ENCODE measurements around the gene FRAT2. TPM values are rescaled to one million over a fixed set of nuclear protein-coding genes. Genes with fewer than 3 reads are reported as not detected.

FRAT2 gene
- total RNA-seq, 1 donor from 2014 or later: 7.4 TPM

- Histone ChIP-seq H3K9me3 (ENCODE audit: insufficient read depth, low read depth, low read length) (no peaks in the 10 kb centered on the region), H3K27ac (ENCODE audit: low read depth, low read length) (no peak overlapping the region), H3K79me2 (ENCODE audit: insufficient read depth, low read length) (no peaks in the 10 kb centered on the region), H2AFZ (ENCODE audit: low read depth, low read length) (no peak overlapping the region), H4K20me1 (ENCODE audit: insufficient read depth, low read length) (no peaks in the 10 kb centered on the region), H3K4me3 (ENCODE audit: insufficient read depth, low read depth, low read length) (no peak overlapping the region), H3K4me1 (ENCODE audit: insufficient read depth, low read length) (no peaks in the 10 kb centered on the region), H3K36me3 (ENCODE audit: insufficient read depth, low read length) (peaks cover 35% of the 10 kb centered on the region), H3K9ac (ENCODE audit: low read length) (no peak overlapping the region), H3K27me3 (ENCODE audit: insufficient read depth, low read length) (no peaks in the 10 kb centered on the region), H3K4me2 (ENCODE audit: low read length) (no peak overlapping the region)
- H3K9me3 Mint-ChIP-seq (ENCODE audit: unreplicated experiment): no peaks in the 10 kb centered on the region
- no peaks in the 10 kb centered on the region for H3K27me3 Mint-ChIP-seq (ENCODE audit: low read depth, unreplicated experiment)
- no peak overlapping the region for H3K27ac Mint-ChIP-seq (ENCODE audit: unreplicated experiment)
- FAIRE-seq (no peak), DNase-seq (ENCODE audit: low read depth) (no peak)
- no peak overlapping the region for H3K4me3 Mint-ChIP-seq (ENCODE audit: unreplicated experiment)
- TF ChIP-seq EZH2 (IDR thresholded peaks at IDR 0.05; ENCODE audit: insufficient read depth, low read length): no peak
- TF ChIP-seq CTCF (IDR thresholded peaks at IDR 0.05; ENCODE audit: insufficient read depth, low read depth, low read length): no peak
- H3K4me1 Mint-ChIP-seq (ENCODE audit: low read depth, unreplicated experiment): no peaks in the 10 kb centered on the region
- peaks cover 33% of the 10 kb centered on the region for H3K36me3 Mint-ChIP-seq (ENCODE audit: low read depth, unreplicated experiment)
These were observed 37.2 kb upstream of the FRAT2 start for GRCh38 chr10:97371696-97372095.

- Histone ChIP-seq H3K36me3 (ENCODE audit: insufficient read depth, low read length) (peaks cover 18% of the 10 kb centered on the region), H4K20me1 (ENCODE audit: insufficient read depth, low read length) (no peaks in the 10 kb centered on the region), H3K4me3 (ENCODE audit: insufficient read depth, low read depth, low read length) (no peak overlapping the region), H3K9ac (ENCODE audit: low read length) (no peak overlapping the region), H3K4me2 (ENCODE audit: low read length) (no peak overlapping the region), H3K79me2 (ENCODE audit: insufficient read depth, low read length) (no peaks in the 10 kb centered on the region), H3K27me3 (ENCODE audit: insufficient read depth, low read length) (no peaks in the 10 kb centered on the region), H3K4me1 (ENCODE audit: insufficient read depth, low read length) (no peaks in the 10 kb centered on the region), H3K27ac (ENCODE audit: low read depth, low read length) (no peak overlapping the region), H3K9me3 (ENCODE audit: insufficient read depth, low read depth, low read length) (no peaks in the 10 kb centered on the region), H2AFZ (ENCODE audit: low read depth, low read length) (no peak overlapping the region)
- Mint-ChIP-seq H3K9me3 (ENCODE audit: unreplicated experiment) (no peaks in the 10 kb centered on the region), H3K36me3 (ENCODE audit: low read depth, unreplicated experiment) (peaks cover 26% of the 10 kb centered on the region), H3K27me3 (ENCODE audit: low read depth, unreplicated experiment) (no peaks in the 10 kb centered on the region), H3K4me1 (ENCODE audit: low read depth, unreplicated experiment) (no peaks in the 10 kb centered on the region), H3K27ac (ENCODE audit: unreplicated experiment) (no peak overlapping the region), H3K4me3 (ENCODE audit: unreplicated experiment) (no peak overlapping the region)
- TF ChIP-seq EZH2 (IDR thresholded peaks at IDR 0.05; ENCODE audit: insufficient read depth, low read length) (no peak), CTCF (IDR thresholded peaks at IDR 0.05; ENCODE audit: insufficient read depth, low read depth, low read length) (no peak)
- no peak for DNase-seq (ENCODE audit: low read depth)
- FAIRE-seq: no peak
These were observed 32.7 kb upstream of the FRAT2 start for GRCh38 chr10:97367126-97367649.

GRCh38 chr10:97366572-97366971, 32.0 kb upstream of the FRAT2 start:
- Mint-ChIP-seq H3K9me3 (ENCODE audit: unreplicated experiment) (no peaks in the 10 kb centered on the region), H3K4me1 (ENCODE audit: low read depth, unreplicated experiment) (no peaks in the 10 kb centered on the region), H3K4me3 (ENCODE audit: unreplicated experiment) (no peak overlapping the region), H3K27me3 (ENCODE audit: low read depth, unreplicated experiment) (no peaks in the 10 kb centered on the region), H3K27ac (ENCODE audit: unreplicated experiment) (no peak overlapping the region), H3K36me3 (ENCODE audit: low read depth, unreplicated experiment) (peaks cover 20% of the 10 kb centered on the region)
- Histone ChIP-seq H3K9ac (ENCODE audit: low read length) (no peak overlapping the region), H3K27ac (ENCODE audit: low read depth, low read length) (no peak overlapping the region), H3K27me3 (ENCODE audit: insufficient read depth, low read length) (no peaks in the 10 kb centered on the region), H3K4me3 (ENCODE audit: insufficient read depth, low read depth, low read length) (no peak overlapping the region), H3K4me1 (ENCODE audit: insufficient read depth, low read length) (no peaks in the 10 kb centered on the region), H3K9me3 (ENCODE audit: insufficient read depth, low read depth, low read length) (no peaks in the 10 kb centered on the region), H3K4me2 (ENCODE audit: low read length) (no peak overlapping the region), H4K20me1 (ENCODE audit: insufficient read depth, low read length) (no peaks in the 10 kb centered on the region), H3K79me2 (ENCODE audit: insufficient read depth, low read length) (no peaks in the 10 kb centered on the region), H3K36me3 (ENCODE audit: insufficient read depth, low read length) (peaks cover 15% of the 10 kb centered on the region), H2AFZ (ENCODE audit: low read depth, low read length) (no peak overlapping the region)
- TF ChIP-seq CTCF (IDR thresholded peaks at IDR 0.05; ENCODE audit: insufficient read depth, low read depth, low read length) (no peak), EZH2 (IDR thresholded peaks at IDR 0.05; ENCODE audit: insufficient read depth, low read length) (no peak)
- FAIRE-seq: no peak
- DNase-seq (ENCODE audit: low read depth): no peak
